ENCODE results near the gene ATG7.
"Not testable (repeated sequence)": the region's sequence is repeated elsewhere in the genome, so short reads cannot be mapped to it uniquely, and the experiment has no call there.

ATG7 gene

GRCh38 chr3:11521167-11521566, 249.0 kb downstream of the ATG7 start:
- Histone ChIP-seq H3K36me3 (ENCODE audit: insufficient read depth, low read length) (no peaks in the 10 kb centered on the region), H3K9ac (ENCODE audit: low read depth, low read length) (no peak overlapping the region)

GRCh38 chr3:11522398-11522715, 250.2 kb downstream of the ATG7 start:
- Histone ChIP-seq H3K9me3 (replicated peaks; ENCODE audit: low read length) (no peaks in the 10 kb centered on the region), H3K4me3 (ENCODE audit: low read length) (no peak overlapping the region), H3K9ac (ENCODE audit: low read depth, low read length) (no peak overlapping the region), H3K36me3 (ENCODE audit: insufficient read depth, low read length) (no peaks in the 10 kb centered on the region), H3K27me3 (ENCODE audit: control insufficient read depth, insufficient read depth, low read length) (no peaks in the 10 kb centered on the region), H3K4me1 (ENCODE audit: control insufficient read depth, insufficient read depth, low read length) (peaks cover 9% of the 10 kb centered on the region), H3K4me2 (ENCODE audit: low read length) (no peak overlapping the region)

More at GRCh38 chr3:11521167-11521566, 249.0 kb downstream of the ATG7 start:
- Histone ChIP-seq H3K4me3 (ENCODE audit: low read length) (no peak overlapping the region), H3K27me3 (ENCODE audit: control insufficient read depth, insufficient read depth, low read length) (no peaks in the 10 kb centered on the region), H3K9me3 (replicated peaks; ENCODE audit: low read length) (no peaks in the 10 kb centered on the region), H3K4me1 (ENCODE audit: control insufficient read depth, insufficient read depth, low read length) (peaks cover 9% of the 10 kb centered on the region), H3K4me2 (ENCODE audit: low read length) (no peak overlapping the region)

- H3K9ac ChIP-seq (ENCODE audit: low read depth, low read length) = no peak overlapping the region
- no peaks in the 10 kb centered on the region for H3K27me3 ChIP-seq (ENCODE audit: control insufficient read depth, insufficient read depth, low read length)
- H3K4me2 ChIP-seq (ENCODE audit: low read length) = no peak overlapping the region
- H3K36me3 ChIP-seq (ENCODE audit: insufficient read depth, low read length) = no peaks in the 10 kb centered on the region
- H3K4me3 ChIP-seq (ENCODE audit: low read length) = no peak overlapping the region
- H3K9me3 ChIP-seq (replicated peaks; ENCODE audit: low read length) = no peaks in the 10 kb centered on the region
- peaks cover 9% of the 10 kb centered on the region for H3K4me1 ChIP-seq (ENCODE audit: control insufficient read depth, insufficient read depth, low read length)
These were observed 250.9 kb downstream of the ATG7 start for GRCh38 chr3:11522953-11523571.

GRCh38 chr3:11523572-11524101, 251.4 kb downstream of the ATG7 start:
- no peak overlapping the region for H3K4me3 ChIP-seq (ENCODE audit: low read length)
- no peak overlapping the region for H3K9ac ChIP-seq (ENCODE audit: low read depth, low read length)
- H3K27me3 ChIP-seq (ENCODE audit: control insufficient read depth, insufficient read depth, low read length) = no peaks in the 10 kb centered on the region
- no peaks in the 10 kb centered on the region for H3K36me3 ChIP-seq (ENCODE audit: insufficient read depth, low read length)
- no peak overlapping the region for H3K4me2 ChIP-seq (ENCODE audit: low read length)
- peaks cover 9% of the 10 kb centered on the region for H3K4me1 ChIP-seq (ENCODE audit: control insufficient read depth, insufficient read depth, low read length)
- no peaks in the 10 kb centered on the region for H3K9me3 ChIP-seq (replicated peaks; ENCODE audit: low read length)

GRCh38 chr3:11526121-11526520, 253.9 kb downstream of the ATG7 start:
- H3K4me2 ChIP-seq (ENCODE audit: low read length); H3K27me3 ChIP-seq (ENCODE audit: control insufficient read depth, insufficient read depth, low read length); H3K36me3 ChIP-seq (ENCODE audit: insufficient read depth, low read length); H3K4me3 ChIP-seq (ENCODE audit: low read length); H3K9me3 ChIP-seq (replicated peaks; ENCODE audit: low read length); H3K9ac ChIP-seq (ENCODE audit: low read depth, low read length): not testable (repeated sequence)
- peaks cover 30% of the 10 kb centered on the region for H3K4me1 ChIP-seq (ENCODE audit: control insufficient read depth, insufficient read depth, low read length)

- Histone ChIP-seq H3K4me1 (ENCODE audit: control insufficient read depth, insufficient read depth, low read length) (peaks cover 42% of the 10 kb centered on the region), H3K36me3 (ENCODE audit: insufficient read depth, low read length) (no peaks in the 10 kb centered on the region), H3K4me3 (ENCODE audit: low read length) (no peak overlapping the region), H3K9ac (ENCODE audit: low read depth, low read length) (peak overlapping the region; percentile 33), H3K9me3 (replicated peaks; ENCODE audit: low read length) (no peaks in the 10 kb centered on the region), H3K27me3 (ENCODE audit: control insufficient read depth, insufficient read depth, low read length) (no peaks in the 10 kb centered on the region), H3K4me2 (ENCODE audit: low read length) (no peak overlapping the region)
These were observed 257.1 kb downstream of the ATG7 start for GRCh38 chr3:11529281-11529680.

- H3K4me2 ChIP-seq (ENCODE audit: low read length) = peak overlapping the region; percentile 29
- H3K4me1 ChIP-seq (ENCODE audit: control insufficient read depth, insufficient read depth, low read length) = peaks cover 45% of the 10 kb centered on the region
- no peaks in the 10 kb centered on the region for H3K36me3 ChIP-seq (ENCODE audit: insufficient read depth, low read length)
- no peak overlapping the region for H3K9ac ChIP-seq (ENCODE audit: low read depth, low read length)
- H3K9me3 ChIP-seq (replicated peaks; ENCODE audit: low read length) = no peaks in the 10 kb centered on the region
- H3K27me3 ChIP-seq (ENCODE audit: control insufficient read depth, insufficient read depth, low read length) = no peaks in the 10 kb centered on the region
- no peak overlapping the region for H3K4me3 ChIP-seq (ENCODE audit: low read length)
These were observed 258.0 kb downstream of the ATG7 start for GRCh38 chr3:11530153-11530721.

GRCh38 chr3:11532931-11533391, 260.8 kb downstream of the ATG7 start:
- Histone ChIP-seq H3K36me3 (ENCODE audit: insufficient read depth, low read length) (no peaks in the 10 kb centered on the region), H3K9me3 (replicated peaks; ENCODE audit: low read length) (no peaks in the 10 kb centered on the region), H3K4me2 (ENCODE audit: low read length) (peak overlapping the region; percentile 30), H3K9ac (ENCODE audit: low read depth, low read length) (no peak overlapping the region), H3K27me3 (ENCODE audit: control insufficient read depth, insufficient read depth, low read length) (no peaks in the 10 kb centered on the region), H3K4me3 (ENCODE audit: low read length) (no peak overlapping the region), H3K4me1 (ENCODE audit: control insufficient read depth, insufficient read depth, low read length) (peaks cover 45% of the 10 kb centered on the region)

GRCh38 chr3:11534011-11534792, 262.0 kb downstream of the ATG7 start:
- H3K9me3 ChIP-seq (replicated peaks; ENCODE audit: low read length) = no peaks in the 10 kb centered on the region
- H3K4me1 ChIP-seq (ENCODE audit: control insufficient read depth, insufficient read depth, low read length) = peaks cover 44% of the 10 kb centered on the region
- no peak overlapping the region for H3K9ac ChIP-seq (ENCODE audit: low read depth, low read length)
- H3K4me3 ChIP-seq (ENCODE audit: low read length) = no peak overlapping the region
- H3K36me3 ChIP-seq (ENCODE audit: insufficient read depth, low read length) = no peaks in the 10 kb centered on the region
- no peak overlapping the region for H3K4me2 ChIP-seq (ENCODE audit: low read length)
- no peaks in the 10 kb centered on the region for H3K27me3 ChIP-seq (ENCODE audit: control insufficient read depth, insufficient read depth, low read length)

- Histone ChIP-seq H3K4me2 (ENCODE audit: low read length) (no peak overlapping the region), H3K9ac (ENCODE audit: low read depth, low read length) (no peak overlapping the region), H3K27me3 (ENCODE audit: control insufficient read depth, insufficient read depth, low read length) (no peaks in the 10 kb centered on the region), H3K9me3 (replicated peaks; ENCODE audit: low read length) (no peaks in the 10 kb centered on the region), H3K4me1 (ENCODE audit: control insufficient read depth, insufficient read depth, low read length) (peaks cover 38% of the 10 kb centered on the region), H3K36me3 (ENCODE audit: insufficient read depth, low read length) (no peaks in the 10 kb centered on the region), H3K4me3 (ENCODE audit: low read length) (no peak overlapping the region)
These were observed 262.6 kb downstream of the ATG7 start for GRCh38 chr3:11534793-11535101.

GRCh38 chr3:11535243-11535960, 263.2 kb downstream of the ATG7 start:
- H3K4me3 ChIP-seq (ENCODE audit: low read length) = no peak overlapping the region
- no peaks in the 10 kb centered on the region for H3K27me3 ChIP-seq (ENCODE audit: control insufficient read depth, insufficient read depth, low read length)
- no peaks in the 10 kb centered on the region for H3K9me3 ChIP-seq (replicated peaks; ENCODE audit: low read length)
- peaks cover 32% of the 10 kb centered on the region for H3K4me1 ChIP-seq (ENCODE audit: control insufficient read depth, insufficient read depth, low read length)
- no peak overlapping the region for H3K9ac ChIP-seq (ENCODE audit: low read depth, low read length)
- H3K36me3 ChIP-seq (ENCODE audit: insufficient read depth, low read length) = no peaks in the 10 kb centered on the region
- H3K4me2 ChIP-seq (ENCODE audit: low read length) = no peak overlapping the region
